A549 treated with Hydrocortisone at 1 μM for 4 hours (cell line): ENCODE measurements around the gene FHL3. TPM values are rescaled to one million over a fixed set of nuclear protein-coding genes. Genes with fewer than 3 reads are reported as not detected.

ENCODE experiments used
- total RNA-seq: library from RNA; stranded (reverse); fragments of 200-300 nt; extraction: Qiagen RNA extraction; gene quantifications from 5 replicates; pipeline ENCODE4 v1.2.3, GENCODE V29; 2022

FHL3 gene
- 9.1 to 10.9 TPM (median 9.6 TPM) in 5 replicates for total RNA-seq

GRCh38 chr1:38005195-38006007, at the start of gene FHL3:
Gene FHL3, minus strand, starts transcription at chr1:38005514. Its CDS starts 6,102 bp downstream, at chr1:37999412.

GRCh38 chr1:38046333-38046883, 41.1 kb upstream of the FHL3 start, which contains the start of gene POU3F1:
Gene POU3F1, minus strand, starts transcription at chr1:38046793. Its CDS starts 50 bp downstream, at chr1:38046743.

GRCh38 chr1:38012363-38013226, 7.3 kb upstream of the FHL3 start, which contains the start of gene UTP11:
Gene UTP11, plus strand, starts transcription at chr1:38012734. Its CDS starts 69 bp downstream, at chr1:38012803.

Other genes with a start within 250 kb of the FHL3 start
- 1.0 to 1.5 TPM (median 1.1 TPM) in 5 replicates for gene EPHA10, start 240.4 kb downstream of the FHL3 start, total RNA-seq
- gene MANEAL, start 211.7 kb downstream of the FHL3 start, total RNA-seq, result 23.6 to 25.8 TPM (median 25.4 TPM) in 5 replicates
- 33.2 to 68.0 TPM (median 58.3 TPM) in 5 replicates for gene C1orf122, start 197.7 kb downstream of the FHL3 start, total RNA-seq
- gene YRDC, start 197.3 kb downstream of the FHL3 start, total RNA-seq, result 12.0 to 18.8 TPM (median 17.6 TPM) in 5 replicates
- gene MTF1, start 145.9 kb downstream of the FHL3 start, total RNA-seq, result 3.9 to 5.9 TPM (median 4.7 TPM) in 5 replicates
- 3.9 to 5.2 TPM (median 4.4 TPM) in 5 replicates for gene INPP5B, start 58.5 kb downstream of the FHL3 start, total RNA-seq
- 46.8 to 93.8 TPM (median 49.6 TPM) in 5 replicates for gene SF3A3, start 15.5 kb downstream of the FHL3 start, total RNA-seq
- 40.6 to 71.1 TPM (median 40.8 TPM) in 5 replicates for gene UTP11, start 7.2 kb upstream of the FHL3 start, total RNA-seq
- gene POU3F1, start 41.3 kb upstream of the FHL3 start, total RNA-seq, result 0.07 TPM in 1 of 5 replicates, not detected in the others